CD14-positive monocyte (primary cell): ENCODE measurements around the gene RANBP1. TPM values are rescaled to one million over a fixed set of nuclear protein-coding genes. Genes with fewer than 3 reads are reported as not detected.
A peak's percentile ranks its signal among the peaks of the same experiment; 100 is the strongest.

Source experiments
- DNase-seq, 3 donors: peaks; one replicate each; pipeline ENCODE4 v3.0.0-alpha.2; 2011 to 2022
- H2AFZ ChIP-seq: 2 replicates; pipeline ENCODE4 v1.6.0; 2012; ENCODE audit warnings: mild to moderate bottlenecking, low read depth, low read length, inconsistent platforms; ENCODE audit not compliant: insufficient read depth, poor library complexity, severe bottlenecking
- H3K27ac ChIP-seq, 2 donors: 1 replicate in 1 of 2; 2 replicates in 1 of 2; pipeline ENCODE4 v1.5.1; 2012 to 2013; ENCODE audit warnings: low read length in 2 of 2, control low read depth in 1 of 2, inconsistent platforms in 1 of 2, low read depth in 1 of 2, mild to moderate bottlenecking in 1 of 2
- H3K27me3 ChIP-seq, 2 donors: one replicate each; pipeline versions ENCODE4 v1.6.0 to v1.6.1; 2011 to 2013; ENCODE audit warnings: low read length in 2 of 2; ENCODE audit not compliant: control insufficient read depth in 2 of 2, insufficient read depth in 2 of 2
- H3K36me3 ChIP-seq, 2 donors: replicated peaks in 1 of 2; 1 replicate in 1 of 2; 2 replicates in 1 of 2; pipeline versions ENCODE4 v1.5.1 to v1.6.1; 2012 to 2013; ENCODE audit warnings: low read length in 2 of 2, control low read depth in 1 of 2, inconsistent platforms in 1 of 2, mild to moderate bottlenecking in 1 of 2; ENCODE audit not compliant: insufficient read depth in 2 of 2, control insufficient read depth in 1 of 2
- H3K4me1 ChIP-seq, 2 donors: 1 replicate in 1 of 2; 2 replicates in 1 of 2; pipeline versions ENCODE4 v1.5.1 to v1.6.1; 2012 to 2013; ENCODE audit warnings: low read length in 2 of 2, control low read depth in 1 of 2, inconsistent platforms in 1 of 2, mild to moderate bottlenecking in 1 of 2, moderate library complexity in 1 of 2; ENCODE audit not compliant: insufficient read depth in 2 of 2, control insufficient read depth in 1 of 2
- H3K4me2 ChIP-seq: replicated peaks from 2 replicates; pipeline ENCODE3; 2012; ENCODE audit warnings: low read length, moderate library complexity, mild to moderate bottlenecking; ENCODE audit not compliant: poor library complexity, severe bottlenecking; ENCODE audit errors: extremely low read depth
- H3K4me3 ChIP-seq, 3 experiments: fragments of 200-600 bp in 1 of 3; sonication (generic) in 1 of 3; replicated peaks in 1 of 3; 1 replicate in 2 of 3; 2 replicates in 1 of 3; pipeline ENCODE4 v1.5.1; 2011 to 2013; ENCODE audit warnings: low read length in 3 of 3, mild to moderate bottlenecking in 3 of 3, control low read depth in 2 of 3, low read depth in 2 of 3, inconsistent platforms in 1 of 3, moderate library complexity in 1 of 3
- H3K79me2 ChIP-seq: 2 replicates; pipeline ENCODE4 v1.6.0; 2012; ENCODE audit warnings: mild to moderate bottlenecking, control low read depth, inconsistent platforms, low read length, moderate library complexity; ENCODE audit not compliant: insufficient read depth
- H3K9ac ChIP-seq: 2 replicates; pipeline ENCODE4 v1.6.0; 2017; ENCODE audit warnings: low read length, mild to moderate bottlenecking; ENCODE audit not compliant: insufficient read depth, poor library complexity, severe bottlenecking
- H3K9me3 ChIP-seq, 2 donors: replicated peaks in 1 of 2; 1 replicate in 1 of 2; 2 replicates in 1 of 2; pipeline versions ENCODE4 v1.5.1 to v1.6.1; 2012 to 2013; ENCODE audit warnings: low read length in 2 of 2, control low read depth in 1 of 2; ENCODE audit not compliant: control insufficient read depth in 1 of 2, insufficient read depth in 1 of 2
- H4K20me1 ChIP-seq: 2 replicates; pipeline ENCODE4 v1.6.0; 2012; ENCODE audit warnings: mild to moderate bottlenecking, low read length, control low read depth, moderate library complexity; ENCODE audit not compliant: insufficient read depth
- H3K27ac Mint-ChIP-seq, 7 donors: one replicate each; pipeline ENCODE4 v1.8.0; 2020; ENCODE audit warnings: mild to moderate bottlenecking in 7 of 7, mixed read lengths in 7 of 7, moderate library complexity in 6 of 7, inconsistent platforms in 2 of 7
- H3K27me3 Mint-ChIP-seq, 3 donors: one replicate each; pipeline ENCODE4 v1.8.0; 2021 to 2022; ENCODE audit warnings: low read depth in 3 of 3, mild to moderate bottlenecking in 3 of 3, mixed read lengths in 3 of 3, moderate library complexity in 3 of 3, inconsistent platforms in 1 of 3
- H3K36me3 Mint-ChIP-seq, 2 donors: one replicate each; pipeline ENCODE4 v1.8.0; 2020; ENCODE audit warnings: mixed read lengths in 2 of 2, inconsistent platforms in 1 of 2, mild to moderate bottlenecking in 1 of 2
- H3K4me1 Mint-ChIP-seq: one replicate; pipeline ENCODE4 v1.8.0; 2020; ENCODE audit warnings: mild to moderate bottlenecking, mixed read lengths
- H3K4me3 Mint-ChIP-seq, 2 donors: one replicate each; pipeline ENCODE4 v1.8.0; 2020; ENCODE audit warnings: mild to moderate bottlenecking in 2 of 2, mixed read lengths in 2 of 2, moderate library complexity in 1 of 2
- H3K9me3 Mint-ChIP-seq, 7 donors: one replicate each; pipeline ENCODE4 v1.8.0; 2020 to 2022; ENCODE audit warnings: mixed read lengths in 7 of 7, mild to moderate bottlenecking in 6 of 7, moderate library complexity in 6 of 7, inconsistent platforms in 2 of 7
- CTCF ChIP-seq: fragments of 200-600 bp; IDR thresholded peaks from one replicate; pipeline ENCODE4 v1.8.0; 2022; ENCODE audit warnings: antibody characterized with exemption, mild to moderate bottlenecking
- WGBS: methylation state at CpG from one replicate; pipeline ENCODE4 v1.1.5; 2013; ENCODE audit warnings: missing lambda C conversion rate; ENCODE audit not compliant: insufficient coverage; 5-methylcytosine and 5-hydroxymethylcytosine counted together
- intact Hi-C, 2 donors: fragments of 100-400 bp; cut with micrococcal nuclease; formaldehyde crosslinking; loops; one replicate each; pipeline versions ENCODE4 v1.15.0 to v1.15.1; 2023
- polyA plus RNA-seq, 3 donors: library from polyadenylated mRNA; depleted of rRNA in 1 of 3; unstranded in 2 of 3; stranded (reverse) in 1 of 3; fragments of 300-500 nt in 2 of 3; fragments of >200 nt in 1 of 3; fragmentation: Illumina TruSeq in 2 of 3; gene quantifications; 1 replicate in 2 of 3; 2 replicates in 1 of 3; pipeline ENCODE4 v1.2.3, GENCODE V29; 2012 to 2021

Gene RANBP1
- polyA plus RNA-seq, 3 donors = 45.0 to 52.3 (median 47.4) TPM

GRCh38 chr22:20112623-20113511 lies 3.0 kb upstream of the RANBP1 start:
- H3K4me1 ChIP-seq = peaks cover 11 to 18% of the 10 kb centered on the region in 2 donors
- Mint-ChIP-seq H3K9me3 (no peaks in the 10 kb centered on the region), H3K27me3 (peaks cover 0 to 2% (median 1%) of the 10 kb centered on the region in 3 donors), H3K4me3 (no peak overlapping the region), H3K4me1 (peaks cover 8% of the 10 kb centered on the region), H3K36me3 (peaks cover 35 to 67% of the 10 kb centered on the region in 2 donors), H3K27ac (no peak overlapping the region)
- H2AFZ ChIP-seq = no peak overlapping the region
- H3K4me2 ChIP-seq = no peak overlapping the region
- no peaks in the 10 kb centered on the region for H3K9me3 ChIP-seq
- no peak overlapping the region for H3K9ac ChIP-seq
- WGBS = over 99% methylated on average over 14 of the region's 26 CpGs
- peaks cover 62 to 76% of the 10 kb centered on the region in 2 donors for H3K36me3 ChIP-seq
- no peak overlapping the region for H3K4me3 ChIP-seq
- intact Hi-C loops = loop anchor here in 1 of 2 donors (10.0 kb wide), 2 partner anchors 88 to 258 kb away; partner anchors contain the start of genes GNB1L, RTL10 and TANGO2
- peaks cover 36% of the 10 kb centered on the region for H3K79me2 ChIP-seq
- peaks cover 25% of the 10 kb centered on the region for H4K20me1 ChIP-seq
- H3K27ac ChIP-seq = peak overlapping the region in 1 of 2 donors; percentile 26
- DNase-seq = no peak
- TF ChIP-seq CTCF = no peak
- no peaks in the 10 kb centered on the region for H3K27me3 ChIP-seq

GRCh38 chr22:20113551-20114310 lies 2.2 kb upstream of the RANBP1 start:
- Histone ChIP-seq H3K4me1 (peaks cover 19 to 26% of the 10 kb centered on the region in 2 donors), H2AFZ (no peak overlapping the region), H3K36me3 (peaks cover 54 to 69% of the 10 kb centered on the region in 2 donors), H3K4me3 (no peak overlapping the region), H3K79me2 (peaks cover 45% of the 10 kb centered on the region), H3K27me3 (no peaks in the 10 kb centered on the region), H3K9ac (no peak overlapping the region), H3K27ac (peak overlapping the region in 1 of 2 donors; percentile 31), H3K9me3 (no peaks in the 10 kb centered on the region), H3K4me2 (no peak overlapping the region), H4K20me1 (peaks cover 28% of the 10 kb centered on the region)
- TF ChIP-seq CTCF = no peak
- 97% methylated on average over 16 of the region's 19 CpGs for WGBS
- intact Hi-C loops = loop anchor here in 1 of 2 donors (10.0 kb wide), 2 partner anchors 89 to 259 kb away; partner anchors contain the start of genes GNB1L, RTL10 and TANGO2
- H3K27me3 Mint-ChIP-seq = peaks cover 0 to 1% (median 0%) of the 10 kb centered on the region in 3 donors
- no peak overlapping the region for H3K4me3 Mint-ChIP-seq
- peak overlapping the region in 4 of 7 donors; percentile 40 to 81 (median 52) for H3K27ac Mint-ChIP-seq
- H3K4me1 Mint-ChIP-seq = peaks cover 16% of the 10 kb centered on the region
- peaks cover 31 to 61% of the 10 kb centered on the region in 2 donors for H3K36me3 Mint-ChIP-seq
- no peak for DNase-seq
- H3K9me3 Mint-ChIP-seq = no peaks in the 10 kb centered on the region
